ENCODE results near the gene PLOD3. TPM values are rescaled to one million over a fixed set of nuclear protein-coding genes. Genes with fewer than 3 reads are reported as not detected.
A peak's percentile ranks its signal among the peaks of the same experiment; 100 is the strongest.

PLOD3 gene
- total RNA-seq, 2 experiments from 2014 or later = 19.5 to 22.7 TPM

- Mint-ChIP-seq H3K27ac (no peak overlapping the region), H3K36me3 (no peaks in the 10 kb centered on the region), H3K9me3 (no peaks in the 10 kb centered on the region), H3K27me3 (no peaks in the 10 kb centered on the region), H3K4me1 (no peaks in the 10 kb centered on the region), H3K4me3 (no peak overlapping the region)
- DNase-seq = no peak
Observed at GRCh38 chr7:101232141-101232850, 14.9 kb upstream of the PLOD3 start.

GRCh38 chr7:101231644-101232043, 14.3 kb upstream of the PLOD3 start:
- no peak for DNase-seq
- no peaks in the 10 kb centered on the region for H3K27me3 Mint-ChIP-seq
- H3K4me1 Mint-ChIP-seq = no peaks in the 10 kb centered on the region
- H3K27ac Mint-ChIP-seq = no peak overlapping the region
- no peaks in the 10 kb centered on the region for H3K9me3 Mint-ChIP-seq
- no peak overlapping the region for H3K4me3 Mint-ChIP-seq
- no peaks in the 10 kb centered on the region for H3K36me3 Mint-ChIP-seq

GRCh38 chr7:101226721-101227120, 9.3 kb upstream of the PLOD3 start:
- no peak for DNase-seq
- Mint-ChIP-seq H3K4me3 (no peak overlapping the region), H3K27ac (no peak overlapping the region), H3K36me3 (peaks cover 20% of the 10 kb centered on the region), H3K27me3 (no peaks in the 10 kb centered on the region), H3K9me3 (no peaks in the 10 kb centered on the region), H3K4me1 (peaks cover 6% of the 10 kb centered on the region)

- H3K27me3 Mint-ChIP-seq = no peaks in the 10 kb centered on the region
- peaks cover 6% of the 10 kb centered on the region for H3K4me1 Mint-ChIP-seq
- no peak overlapping the region for H3K27ac Mint-ChIP-seq
- peaks cover 20% of the 10 kb centered on the region for H3K36me3 Mint-ChIP-seq
- H3K9me3 Mint-ChIP-seq = no peaks in the 10 kb centered on the region
- no peak for DNase-seq
- no peak overlapping the region for H3K4me3 Mint-ChIP-seq
Observed at GRCh38 chr7:101225650-101226049, 8.3 kb upstream of the PLOD3 start.

GRCh38 chr7:101223528-101223927, 6.1 kb upstream of the PLOD3 start:
- Mint-ChIP-seq H3K4me1 (peaks cover 22% of the 10 kb centered on the region), H3K4me3 (no peak overlapping the region), H3K36me3 (peaks cover 20% of the 10 kb centered on the region), H3K27me3 (no peaks in the 10 kb centered on the region), H3K27ac (no peak overlapping the region), H3K9me3 (no peaks in the 10 kb centered on the region)
- DNase-seq = no peak

- no peak for DNase-seq
- Mint-ChIP-seq H3K9me3 (no peaks in the 10 kb centered on the region), H3K36me3 (peaks cover 20% of the 10 kb centered on the region), H3K4me3 (no peak overlapping the region), H3K27me3 (no peaks in the 10 kb centered on the region), H3K4me1 (peaks cover 25% of the 10 kb centered on the region), H3K27ac (no peak overlapping the region)
Observed at GRCh38 chr7:101222275-101222830, 5.0 kb upstream of the PLOD3 start.

- peaks cover 26% of the 10 kb centered on the region for H3K36me3 Mint-ChIP-seq
- no peak overlapping the region for H3K27ac Mint-ChIP-seq
- peaks cover 33% of the 10 kb centered on the region for H3K4me1 Mint-ChIP-seq
- H3K4me3 Mint-ChIP-seq = no peak overlapping the region
- no peak for DNase-seq
- no peaks in the 10 kb centered on the region for H3K9me3 Mint-ChIP-seq
- H3K27me3 Mint-ChIP-seq = no peaks in the 10 kb centered on the region
Observed at GRCh38 chr7:101220295-101220694, 2.9 kb upstream of the PLOD3 start.

GRCh38 chr7:101218236-101219125, 1.1 kb upstream of the PLOD3 start:
- H3K4me1 Mint-ChIP-seq = peaks cover 33% of the 10 kb centered on the region
- H3K36me3 Mint-ChIP-seq = peaks cover 21% of the 10 kb centered on the region
- no peak for DNase-seq
- no peaks in the 10 kb centered on the region for H3K9me3 Mint-ChIP-seq
- H3K4me3 Mint-ChIP-seq = peak overlapping the region; percentile 94
- H3K27ac Mint-ChIP-seq = peak overlapping the region; percentile 82
- H3K27me3 Mint-ChIP-seq = no peaks in the 10 kb centered on the region

- DNase-seq = peak; percentile 18
- no peaks in the 10 kb centered on the region for H3K9me3 Mint-ChIP-seq
- no peaks in the 10 kb centered on the region for H3K27me3 Mint-ChIP-seq
- peak overlapping the region; percentile 51 for H3K27ac Mint-ChIP-seq
- H3K4me3 Mint-ChIP-seq = peak overlapping the region; percentile 94
- H3K36me3 Mint-ChIP-seq = peaks cover 9% of the 10 kb centered on the region
- peaks cover 30% of the 10 kb centered on the region for H3K4me1 Mint-ChIP-seq
Observed at GRCh38 chr7:101216860-101217387, 457 bp downstream of the PLOD3 start.

GRCh38 chr7:101216001-101216859, 1.2 kb downstream of the PLOD3 start:
- Mint-ChIP-seq H3K4me1 (peaks cover 27% of the 10 kb centered on the region), H3K27me3 (no peaks in the 10 kb centered on the region), H3K4me3 (peak overlapping the region; percentile 94), H3K36me3 (peaks cover 7% of the 10 kb centered on the region), H3K27ac (peak overlapping the region; percentile 51), H3K9me3 (no peaks in the 10 kb centered on the region)
- no peak for DNase-seq

- no peak for DNase-seq
- peaks cover 7% of the 10 kb centered on the region for H3K36me3 Mint-ChIP-seq
- H3K27me3 Mint-ChIP-seq = no peaks in the 10 kb centered on the region
- no peak overlapping the region for H3K4me3 Mint-ChIP-seq
- H3K27ac Mint-ChIP-seq = no peak overlapping the region
- H3K4me1 Mint-ChIP-seq = peaks cover 9% of the 10 kb centered on the region
- no peaks in the 10 kb centered on the region for H3K9me3 Mint-ChIP-seq
Observed at GRCh38 chr7:101212014-101212413, 5.4 kb downstream of the PLOD3 start.

- peaks cover 4% of the 10 kb centered on the region for H3K36me3 Mint-ChIP-seq
- no peak overlapping the region for H3K4me3 Mint-ChIP-seq
- H3K4me1 Mint-ChIP-seq = peaks cover 6% of the 10 kb centered on the region
- H3K27ac Mint-ChIP-seq = no peak overlapping the region
- no peak for DNase-seq
- no peaks in the 10 kb centered on the region for H3K9me3 Mint-ChIP-seq
- H3K27me3 Mint-ChIP-seq = no peaks in the 10 kb centered on the region
Observed at GRCh38 chr7:101211501-101211900, 5.9 kb downstream of the PLOD3 start.

GRCh38 chr7:101210143-101210542, 7.2 kb downstream of the PLOD3 start:
- Mint-ChIP-seq H3K27ac (no peak overlapping the region), H3K9me3 (no peaks in the 10 kb centered on the region), H3K4me3 (no peak overlapping the region), H3K36me3 (peaks cover 4% of the 10 kb centered on the region), H3K27me3 (no peaks in the 10 kb centered on the region), H3K4me1 (no peaks in the 10 kb centered on the region)
- DNase-seq = no peak

- H3K4me1 Mint-ChIP-seq = no peaks in the 10 kb centered on the region
- H3K36me3 Mint-ChIP-seq = peaks cover 4% of the 10 kb centered on the region
- H3K27me3 Mint-ChIP-seq = peaks cover 6% of the 10 kb centered on the region
- no peaks in the 10 kb centered on the region for H3K9me3 Mint-ChIP-seq
- H3K27ac Mint-ChIP-seq = no peak overlapping the region
- no peak for DNase-seq
- no peak overlapping the region for H3K4me3 Mint-ChIP-seq
Observed at GRCh38 chr7:101208794-101209193, 8.6 kb downstream of the PLOD3 start.
